ENCODE results near the gene RBSN. TPM values are rescaled to one million over a fixed set of nuclear protein-coding genes. Genes with fewer than 3 reads are reported as not detected.
A peak's percentile ranks its signal among the peaks of the same experiment; 100 is the strongest.

The RBSN gene
- total and polyA plus RNA-seq, 2 donors from 2014 or later: 5.7 to 24.0 TPM

GRCh38 chr3:15071699-15072098, 27.2 kb downstream of the RBSN start:
- TF ChIP-seq CTCF (IDR thresholded peaks at IDR 0.05; ENCODE audit: borderline replicate concordance, extremely low read depth, insufficient read depth): no peak
- DNase-seq (no peak), FAIRE-seq (no peak)
- Histone ChIP-seq H3K9me3 (ENCODE audit: control insufficient read depth in 2 of 3, insufficient read depth in 1 of 3, low read length in 3 of 3) (no peaks in the 10 kb centered on the region), H3K27ac (ENCODE audit: low read depth in 2 of 2, low read length in 2 of 2) (no peak overlapping the region), H3K27me3 (ENCODE audit: control insufficient read depth, insufficient read depth, low read length) (no peaks in the 10 kb centered on the region), H3K9ac (ENCODE audit: low read length in 3 of 3) (no peak overlapping the region), H3K4me1 (ENCODE audit: control insufficient read depth in 2 of 3, insufficient read depth in 2 of 3, low read depth in 1 of 3, low read length in 3 of 3) (no peaks in the 10 kb centered on the region), H3K36me3 (ENCODE audit: control insufficient read depth in 2 of 3, insufficient read depth in 3 of 3, low read length in 3 of 3) (peaks cover 4 to 31% (median 17%) of the 10 kb centered on the region in 3 donors), H3K4me3 (ENCODE audit: low read length in 3 of 3) (no peak overlapping the region)
- intact Hi-C loops (cut with DNase I): no loop called here

GRCh38 chr3:15069441-15069840, 29.5 kb downstream of the RBSN start:
- Histone ChIP-seq H3K4me3 (ENCODE audit: low read length in 3 of 3) (no peak overlapping the region), H3K27me3 (ENCODE audit: control insufficient read depth, insufficient read depth, low read length) (no peaks in the 10 kb centered on the region), H3K9ac (ENCODE audit: low read length in 3 of 3) (no peak overlapping the region), H3K36me3 (ENCODE audit: control insufficient read depth in 2 of 3, insufficient read depth in 3 of 3, low read length in 3 of 3) (peaks cover 0 to 17% (median 0%) of the 10 kb centered on the region in 3 donors), H3K27ac (ENCODE audit: low read depth in 2 of 2, low read length in 2 of 2) (no peak overlapping the region), H3K4me1 (ENCODE audit: control insufficient read depth in 2 of 3, insufficient read depth in 2 of 3, low read depth in 1 of 3, low read length in 3 of 3) (no peaks in the 10 kb centered on the region), H3K9me3 (ENCODE audit: control insufficient read depth in 2 of 3, insufficient read depth in 1 of 3, low read length in 3 of 3) (no peaks in the 10 kb centered on the region)
- DNase-seq (no peak), FAIRE-seq (no peak)
- intact Hi-C loops (cut with DNase I): no loop called here
- no peak for TF ChIP-seq CTCF (IDR thresholded peaks at IDR 0.05; ENCODE audit: borderline replicate concordance, extremely low read depth, insufficient read depth)

- Histone ChIP-seq H3K36me3 (ENCODE audit: control insufficient read depth in 2 of 3, insufficient read depth in 3 of 3, low read length in 3 of 3) (peaks cover 0 to 3% (median 0%) of the 10 kb centered on the region in 3 donors), H3K27ac (ENCODE audit: low read depth in 2 of 2, low read length in 2 of 2) (no peak overlapping the region), H3K9ac (ENCODE audit: low read length in 3 of 3) (no peak overlapping the region), H3K4me3 (ENCODE audit: low read length in 3 of 3) (no peak overlapping the region), H3K4me1 (ENCODE audit: control insufficient read depth in 2 of 3, insufficient read depth in 2 of 3, low read depth in 1 of 3, low read length in 3 of 3) (peaks cover 0 to 14% (median 12%) of the 10 kb centered on the region in 3 donors), H3K27me3 (ENCODE audit: control insufficient read depth, insufficient read depth, low read length) (no peaks in the 10 kb centered on the region), H3K9me3 (ENCODE audit: control insufficient read depth in 2 of 3, insufficient read depth in 1 of 3, low read length in 3 of 3) (no peaks in the 10 kb centered on the region)
- FAIRE-seq (no peak), DNase-seq (no peak)
- no peak for TF ChIP-seq CTCF (IDR thresholded peaks at IDR 0.05; ENCODE audit: borderline replicate concordance, extremely low read depth, insufficient read depth)
- intact Hi-C loops (cut with DNase I): no loop called here
These were observed 32.5 kb downstream of the RBSN start for GRCh38 chr3:15066467-15066866.

DNA sequence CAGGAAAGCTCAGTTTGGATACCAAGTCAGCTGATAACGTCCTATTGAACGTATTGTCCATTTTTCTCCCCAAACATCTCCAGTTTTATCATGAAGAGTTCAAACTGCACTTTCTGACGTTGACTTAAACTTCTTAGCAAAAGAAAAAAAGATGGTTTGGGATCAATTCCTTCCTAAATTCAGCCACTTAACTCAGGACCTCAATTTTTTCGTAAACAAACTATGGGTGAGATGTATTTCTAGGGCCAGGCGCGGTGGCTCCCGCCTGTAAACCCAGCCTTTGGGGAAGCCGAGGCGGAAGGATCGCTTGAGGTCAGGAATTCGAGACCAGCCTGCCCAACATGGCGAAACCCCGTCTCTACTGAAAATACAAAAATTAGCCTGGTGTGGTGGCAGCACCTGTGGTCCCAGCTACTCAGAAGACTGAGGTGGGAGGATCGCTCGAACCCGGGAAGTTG, 33.4 kb downstream of the RBSN start:
- DNase-seq (no peak), FAIRE-seq (no peak)
- Histone ChIP-seq H3K4me3 (ENCODE audit: low read length in 3 of 3) (peak overlapping the region; percentile 74 to 95 (median 89)), H3K4me1 (ENCODE audit: control insufficient read depth in 2 of 3, insufficient read depth in 2 of 3, low read depth in 1 of 3, low read length in 3 of 3) (peaks cover 0 to 14% (median 12%) of the 10 kb centered on the region in 3 donors), H3K27ac (ENCODE audit: low read depth in 2 of 2, low read length in 2 of 2) (peak overlapping the region in 1 of 2 donors; percentile 75), H3K9me3 (ENCODE audit: control insufficient read depth in 2 of 3, insufficient read depth in 1 of 3, low read length in 3 of 3) (no peaks in the 10 kb centered on the region), H3K27me3 (ENCODE audit: control insufficient read depth, insufficient read depth, low read length) (no peaks in the 10 kb centered on the region), H3K9ac (ENCODE audit: low read length in 3 of 3) (peak overlapping the region; percentile 32 to 78 (median 75)), H3K36me3 (ENCODE audit: control insufficient read depth in 2 of 3, insufficient read depth in 3 of 3, low read length in 3 of 3) (no peaks in the 10 kb centered on the region)
- TF ChIP-seq CTCF (IDR thresholded peaks at IDR 0.05; ENCODE audit: borderline replicate concordance, extremely low read depth, insufficient read depth): no peak
- intact Hi-C loops (cut with DNase I): no loop called here

All from kidney (tissue), 14 donors.